B cell (primary cell): ENCODE results near the gene THSD4. TPM values are rescaled to one million over a fixed set of nuclear protein-coding genes. Genes with fewer than 3 reads are reported as not detected.

Source experiments
- ATAC-seq: fragments of 200-7000 bp; cut with Tn5 transposase; one replicate; pipeline ENCODE4 v1.10.0; 2021; ENCODE audit warnings: low read depth, mild to moderate bottlenecking, moderate number of reproducible peaks, moderate library complexity
- CTCF ChIA-PET: fragments of 350-600 bp; sonication (Branson Sonifier 250); formaldehyde crosslinking; loops from one replicate; lab custom pipeline; 2021; ENCODE audit warnings: antibody characterized with exemption, inconsistent platforms; lab: Charles Lee
- POLR2A ChIA-PET: fragments of 350-600 bp; sonication (Branson Sonifier 250); formaldehyde crosslinking; loops from one replicate; lab custom pipeline; 2021; ENCODE audit warnings: antibody characterized with exemption; lab: Charles Lee
- DNase-seq: peaks from one replicate; pipeline ENCODE4 v3.0.0; 2013
- H2AFZ ChIP-seq: 2 replicates; pipeline ENCODE4 v1.6.1; 2012; ENCODE audit warnings: mild to moderate bottlenecking, low read depth, low read length; ENCODE audit not compliant: insufficient read depth, poor library complexity, severe bottlenecking
- H3K27ac ChIP-seq, 2 donors: 1 replicate in 1 of 2; 2 replicates in 1 of 2; pipeline ENCODE4 v1.5.1; 2012 to 2013; ENCODE audit warnings: low read length in 2 of 2, mild to moderate bottlenecking in 2 of 2, moderate library complexity in 1 of 2
- H3K27me3 ChIP-seq, 4 experiments: fragments of 200-600 bp in 1 of 4; sonication (generic) in 1 of 4; replicated peaks in 1 of 4; 1 replicate in 2 of 4; 2 replicates in 2 of 4; pipeline versions ENCODE4 v1.6.1 to v1.7.0; 2013 to 2016; ENCODE audit warnings: low read length in 3 of 4, mild to moderate bottlenecking in 2 of 4, mixed read lengths in 1 of 4, moderate library complexity in 1 of 4; ENCODE audit not compliant: insufficient read depth in 4 of 4, control insufficient read depth in 3 of 4; ENCODE audit errors: control extremely low read depth in 1 of 4
- H3K36me3 ChIP-seq, 2 experiments: replicated peaks in 1 of 2; 1 replicate in 1 of 2; 2 replicates in 1 of 2; pipeline versions ENCODE4 v1.6.1 to v1.7.1; 2013; ENCODE audit warnings: low read length in 1 of 2; ENCODE audit not compliant: insufficient read depth in 2 of 2, control insufficient read depth in 1 of 2; ENCODE audit errors: control extremely low read depth in 1 of 2, extremely low read depth in 1 of 2
- H3K4me1 ChIP-seq, 2 donors: fragments of 200-600 bp in 1 of 2; sonication (generic) in 1 of 2; 1 replicate in 1 of 2; 2 replicates in 1 of 2; pipeline versions ENCODE4 v1.5.1 to v1.6.1; 2013 to 2017; ENCODE audit warnings: low read length in 2 of 2; ENCODE audit not compliant: control insufficient read depth in 2 of 2, insufficient read depth in 2 of 2
- H3K4me2 ChIP-seq: replicated peaks from 2 replicates; pipeline ENCODE3; 2012; ENCODE audit warnings: mild to moderate bottlenecking, low read depth, low read length; ENCODE audit not compliant: poor library complexity, severe bottlenecking
- H3K4me3 ChIP-seq, 5 experiments: fragments of 200-600 bp in 1 of 5; sonication (generic) in 1 of 5; 1 replicate in 3 of 5; 2 replicates in 2 of 5; pipeline versions ENCODE4 v1.5.1 to v1.7.0; 2011 to 2016; ENCODE audit warnings: low read length in 4 of 5, mild to moderate bottlenecking in 4 of 5, low read depth in 2 of 5, control low read depth in 1 of 5, moderate library complexity in 1 of 5; ENCODE audit not compliant: insufficient read depth in 1 of 5; ENCODE audit errors: control extremely low read depth in 1 of 5, extremely low read depth in 1 of 5
- H3K79me2 ChIP-seq: fragments of 200-600 bp; sonication (generic); one replicate; pipeline ENCODE4 v1.6.0; 2016; ENCODE audit warnings: low read length; ENCODE audit not compliant: control insufficient read depth, insufficient read depth
- H3K9ac ChIP-seq: fragments of 200-600 bp; sonication (generic); 2 replicates; pipeline ENCODE4 v1.6.1; 2017; ENCODE audit warnings: mild to moderate bottlenecking, low read length, moderate library complexity
- H3K9me3 ChIP-seq, 3 donors: one replicate each; pipeline versions ENCODE4 v1.6.1 to v1.7.1; 2013; ENCODE audit warnings: low read length in 2 of 3; ENCODE audit not compliant: control insufficient read depth in 2 of 3, insufficient read depth in 1 of 3; ENCODE audit errors: control extremely low read depth in 1 of 3
- H4K20me1 ChIP-seq: 2 replicates; pipeline ENCODE4 v1.6.0; 2012; ENCODE audit warnings: mild to moderate bottlenecking, low read length; ENCODE audit not compliant: insufficient read depth, control insufficient read depth, poor library complexity, severe bottlenecking
- H3K27ac Mint-ChIP-seq: one replicate; pipeline ENCODE4 v1.8.0; 2021; ENCODE audit warnings: mixed read lengths
- H3K27me3 Mint-ChIP-seq: one replicate; pipeline ENCODE4 v1.8.0; 2021; ENCODE audit warnings: mixed read lengths
- H3K4me1 Mint-ChIP-seq: one replicate; pipeline ENCODE4 v1.8.0; 2021; ENCODE audit warnings: mixed read lengths
- H3K4me3 Mint-ChIP-seq: one replicate; pipeline ENCODE4 v1.8.0; 2021; ENCODE audit warnings: mixed read lengths
- H3K9me3 Mint-ChIP-seq: one replicate; pipeline ENCODE4 v1.8.0; 2022; ENCODE audit warnings: mixed read lengths; ENCODE audit not compliant: insufficient read depth
- CTCF ChIP-seq: fragments of 200-600 bp; IDR thresholded peaks from one replicate; pipeline ENCODE4 v1.8.0; 2022; ENCODE audit warnings: antibody characterized with exemption, mild to moderate bottlenecking
- EZH2 ChIP-seq: IDR thresholded peaks from 2 replicates; pipeline ENCODE4 v1.6.1; 2012; ENCODE audit warnings: borderline replicate concordance, low read depth, mild to moderate bottlenecking, moderate library complexity, low read length; ENCODE audit not compliant: insufficient read depth, poor library complexity, severe bottlenecking
- WGBS: methylation state at CpG from one replicate; pipeline ENCODE4 v1.1.5; 2013; ENCODE audit warnings: missing lambda C conversion rate; ENCODE audit not compliant: insufficient coverage; 5-methylcytosine and 5-hydroxymethylcytosine counted together
- intact Hi-C: fragments of 100-400 bp; cut with micrococcal nuclease; formaldehyde crosslinking; loops from one replicate; pipeline ENCODE4 v1.10.0; 2022
- polyA plus RNA-seq: library from polyadenylated mRNA; depleted of rRNA; stranded (reverse); fragments of >200 nt; gene quantifications from 2 replicates; pipeline ENCODE4 v1.2.3, GENCODE V29; 2012
- total RNA-seq, 2 donors: library from RNA; stranded (reverse); fragments of 120-200 nt in 1 of 2; gene quantifications; 1 replicate in 1 of 2; 2 replicates in 1 of 2; pipeline versions ENCODE4 v1.2.3 to v1.2.4, GENCODE V29; 2013 to 2022

The THSD4 gene
- total and polyA plus RNA-seq, 2 donors (not counting 1 experiment from before 2014, with no cell fraction given): not detected

- Histone ChIP-seq H4K20me1 (no peaks in the 10 kb centered on the region), H2AFZ (no peak overlapping the region), H3K9me3 (peaks cover 0 to 4% (median 3%) of the 10 kb centered on the region in 3 donors), H3K27ac (no peak overlapping the region), H3K9ac (no peak overlapping the region), H3K4me2 (no peak overlapping the region), H3K4me1 (no peaks in the 10 kb centered on the region), H3K27me3 (no peaks in the 10 kb centered on the region), H3K36me3 (no peaks in the 10 kb centered on the region), H3K4me3 (no peak overlapping the region), H3K79me2 (no peaks in the 10 kb centered on the region)
- no peak overlapping the region for H3K4me3 Mint-ChIP-seq
- H3K27ac Mint-ChIP-seq: no peak overlapping the region
- POLR2A ChIA-PET: no interaction called here
- no peaks in the 10 kb centered on the region for H3K4me1 Mint-ChIP-seq
- no peak for ATAC-seq
- intact Hi-C loops: no loop called here
- no peak for DNase-seq
- CTCF ChIA-PET: no interaction called here
- H3K9me3 Mint-ChIP-seq: peaks cover 1% of the 10 kb centered on the region
- no CpG with 5 or more reads among the region's 3 CpGs for WGBS
- H3K27me3 Mint-ChIP-seq: peaks cover 22% of the 10 kb centered on the region
- TF ChIP-seq EZH2 (no peak), CTCF (no peak)
Measured at GRCh38 chr15:71591057-71591456, 475.8 kb downstream of the THSD4 start.

- peaks cover 22% of the 10 kb centered on the region for H3K27me3 Mint-ChIP-seq
- Histone ChIP-seq H3K79me2 (no peaks in the 10 kb centered on the region), H4K20me1 (no peaks in the 10 kb centered on the region), H3K4me2 (no peak overlapping the region), H3K27ac (no peak overlapping the region), H3K9me3 (peaks cover 0 to 3% (median 0%) of the 10 kb centered on the region in 3 donors), H3K9ac (no peak overlapping the region), H2AFZ (no peak overlapping the region), H3K4me1 (no peaks in the 10 kb centered on the region), H3K27me3 (no peaks in the 10 kb centered on the region), H3K36me3 (no peaks in the 10 kb centered on the region), H3K4me3 (no peak overlapping the region)
- ChIA-PET CTCF (no interaction called here), POLR2A (no interaction called here)
- no peaks in the 10 kb centered on the region for H3K9me3 Mint-ChIP-seq
- no peak overlapping the region for H3K27ac Mint-ChIP-seq
- DNase-seq (no peak), ATAC-seq (no peak)
- no peaks in the 10 kb centered on the region for H3K4me1 Mint-ChIP-seq
- intact Hi-C loops: no loop called here
- TF ChIP-seq CTCF (no peak), EZH2 (no peak)
- WGBS: 84% methylated on average over 6 of the region's 6 CpGs
- no peak overlapping the region for H3K4me3 Mint-ChIP-seq
Measured at GRCh38 chr15:71592203-71592602, 476.9 kb downstream of the THSD4 start.
